ENCODE results near the gene GNG7.

- TF ChIP-seq MXI1 (IDR thresholded peaks at IDR 0.05; ENCODE audit: low read depth, low read length) (no peak), EP300 (IDR thresholded peaks at IDR 0.05; ENCODE audit: borderline replicate concordance in 1 of 2, low read depth in 1 of 2, low read length in 1 of 2) (no peak), RXRA (IDR thresholded peaks at IDR 0.05; ENCODE audit: borderline replicate concordance, low read depth) (no peak), CTCF (IDR thresholded peaks at IDR 0.05) (no peak), RAD21 (IDR thresholded peaks at IDR 0.05; ENCODE audit: low read length) (no peak), IRF3 (IDR thresholded peaks at IDR 0.05; ENCODE audit: low read depth, low read length) (no peak), USF2 (IDR thresholded peaks at IDR 0.05; ENCODE audit: borderline replicate concordance, low read depth, low read length) (no peak), POLR2AphosphoS5 (IDR thresholded peaks at IDR 0.05; ENCODE audit: low read depth, low read length) (no peak), RCOR1 (IDR thresholded peaks at IDR 0.05; ENCODE audit: low read length) (no peak), GATA2 (CRISPR knock-in tag; IDR thresholded peaks at IDR 0.05) (no peak), JUND (IDR thresholded peaks at IDR 0.05) (no peak), NRF1 (IDR thresholded peaks at IDR 0.05; ENCODE audit: low read depth, low read length) (no peak), YY1 (IDR thresholded peaks at IDR 0.05; ENCODE audit: low read depth) (no peak), RFX5 (IDR thresholded peaks at IDR 0.05; ENCODE audit: low read length) (no peak)
Measured at GRCh38 chr19:2693492-2694160, 8.9 kb downstream of the GNG7 start.
